NCI-H2196 treated with DMSO at 0.1 percent for 48 hours (cell line): ENCODE data around the gene ACYP2.
A peak's percentile ranks its signal among the peaks of the same experiment; 100 is the strongest.
"Not testable (repeated sequence)": the region's sequence is repeated elsewhere in the genome, so short reads cannot be mapped to it uniquely, and the experiment has no call there.

ENCODE experiments used
- DNase-seq: peaks from one replicate; lab custom pipeline; 2025; ENCODE audit not compliant: unreplicated experiment; lab: John Stamatoyannopoulos, UW

ACYP2 gene

GRCh38 chr2:54313147-54313546, 197.7 kb downstream of the ACYP2 start:
- DNase-seq = no peak

GRCh38 chr2:54317973-54318372, 202.6 kb downstream of the ACYP2 start:
- DNase-seq = no peak

GRCh38 chr2:54318821-54319220, 203.4 kb downstream of the ACYP2 start:
- DNase-seq = no peak

DNA sequence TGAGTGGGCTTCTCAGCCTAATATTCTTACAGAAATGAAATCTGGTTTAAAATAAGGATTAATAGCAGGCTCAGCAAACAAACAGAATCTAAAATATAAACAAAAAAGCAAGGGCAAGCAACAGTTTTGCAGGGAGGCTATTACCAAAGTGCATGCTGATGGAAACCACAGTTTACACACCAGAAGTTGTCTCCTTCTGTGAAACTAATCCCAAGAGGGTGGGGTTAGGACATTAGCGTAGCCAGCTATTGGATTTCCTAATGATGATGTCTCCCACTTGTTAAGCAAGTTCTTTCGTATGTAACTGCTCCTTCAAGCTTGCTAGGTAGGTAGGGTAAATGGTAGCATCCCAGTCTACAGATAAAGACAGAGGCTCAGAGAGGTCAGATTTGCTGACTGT, 205.6 kb downstream of the ACYP2 start:
- DNase-seq = no peak

GRCh38 chr2:54324517-54324916, 209.1 kb downstream of the ACYP2 start:
- not testable (repeated sequence) for DNase-seq

- DNase-seq = no peak
Measured at GRCh38 chr2:54325148-54325547, 209.7 kb downstream of the ACYP2 start.

DNA sequence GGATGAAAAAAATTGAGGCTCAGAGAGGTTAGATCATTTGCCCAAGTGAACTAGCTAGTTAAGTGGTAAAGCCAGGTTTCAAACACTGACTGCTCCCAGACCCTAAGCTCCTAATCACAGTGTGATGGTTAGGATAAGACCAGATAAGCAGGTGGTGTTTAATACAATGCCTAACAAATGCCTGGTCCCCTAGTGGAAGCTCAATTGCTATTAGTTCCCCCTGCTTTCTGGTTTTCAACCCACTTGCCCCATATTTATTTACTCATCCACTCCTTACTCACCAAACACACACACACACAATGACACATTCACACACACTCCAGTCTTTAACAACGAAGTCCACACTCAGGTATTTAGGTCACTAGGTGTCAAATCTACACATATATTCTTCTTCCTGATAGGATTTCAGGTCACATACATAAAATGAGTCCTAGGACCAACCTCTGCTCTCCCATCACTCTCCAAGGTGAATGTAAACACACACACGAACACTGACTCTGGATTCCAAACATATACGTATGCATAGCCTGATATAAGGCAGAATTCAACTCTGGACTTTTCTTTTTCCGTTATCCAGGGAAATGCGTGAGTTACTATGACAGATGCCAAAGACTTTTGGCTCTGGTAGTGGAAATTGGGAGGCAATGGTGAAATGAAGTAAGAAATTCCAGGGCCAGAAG, 214.2 kb downstream of the ACYP2 start:
- no peak for DNase-seq

DNA sequence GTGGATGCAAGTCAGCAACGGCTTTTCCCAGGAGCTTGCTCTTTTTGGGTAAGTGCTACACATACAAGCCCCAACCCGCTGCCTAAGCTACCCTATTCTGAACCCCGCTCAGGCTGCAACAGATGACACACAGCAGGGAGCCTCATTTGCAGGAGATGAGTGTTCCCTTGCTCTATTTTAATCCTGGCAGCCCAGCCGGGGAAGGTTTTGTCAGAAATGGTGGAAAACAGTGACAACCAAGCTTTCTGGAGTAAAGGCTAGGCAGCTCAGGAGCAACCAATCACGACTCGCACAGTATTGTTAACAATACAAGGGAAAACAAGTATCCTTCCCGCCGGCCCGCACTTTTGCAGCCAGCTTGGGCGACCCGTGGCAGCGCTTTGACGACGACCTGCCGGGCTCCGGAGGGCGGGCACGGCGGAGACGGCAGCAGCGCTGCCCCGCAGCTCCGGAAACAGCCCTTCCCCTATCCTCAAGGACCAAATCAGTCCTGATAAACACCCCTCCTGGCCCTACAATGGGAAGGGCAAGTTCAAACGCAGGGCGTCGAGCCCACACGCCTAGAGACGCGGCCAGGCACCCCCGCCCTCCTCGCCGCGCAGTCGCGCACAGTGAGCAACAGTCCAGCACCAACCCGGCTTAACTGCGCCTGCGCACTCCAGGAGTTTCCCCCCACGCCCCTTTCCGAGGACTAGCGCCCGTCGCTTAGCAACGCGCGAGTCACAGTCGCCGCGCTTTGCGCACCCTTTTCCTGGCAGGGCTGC, 214.9 kb downstream of the ACYP2 start:
- DNase-seq = peak; percentile 69

DNA sequence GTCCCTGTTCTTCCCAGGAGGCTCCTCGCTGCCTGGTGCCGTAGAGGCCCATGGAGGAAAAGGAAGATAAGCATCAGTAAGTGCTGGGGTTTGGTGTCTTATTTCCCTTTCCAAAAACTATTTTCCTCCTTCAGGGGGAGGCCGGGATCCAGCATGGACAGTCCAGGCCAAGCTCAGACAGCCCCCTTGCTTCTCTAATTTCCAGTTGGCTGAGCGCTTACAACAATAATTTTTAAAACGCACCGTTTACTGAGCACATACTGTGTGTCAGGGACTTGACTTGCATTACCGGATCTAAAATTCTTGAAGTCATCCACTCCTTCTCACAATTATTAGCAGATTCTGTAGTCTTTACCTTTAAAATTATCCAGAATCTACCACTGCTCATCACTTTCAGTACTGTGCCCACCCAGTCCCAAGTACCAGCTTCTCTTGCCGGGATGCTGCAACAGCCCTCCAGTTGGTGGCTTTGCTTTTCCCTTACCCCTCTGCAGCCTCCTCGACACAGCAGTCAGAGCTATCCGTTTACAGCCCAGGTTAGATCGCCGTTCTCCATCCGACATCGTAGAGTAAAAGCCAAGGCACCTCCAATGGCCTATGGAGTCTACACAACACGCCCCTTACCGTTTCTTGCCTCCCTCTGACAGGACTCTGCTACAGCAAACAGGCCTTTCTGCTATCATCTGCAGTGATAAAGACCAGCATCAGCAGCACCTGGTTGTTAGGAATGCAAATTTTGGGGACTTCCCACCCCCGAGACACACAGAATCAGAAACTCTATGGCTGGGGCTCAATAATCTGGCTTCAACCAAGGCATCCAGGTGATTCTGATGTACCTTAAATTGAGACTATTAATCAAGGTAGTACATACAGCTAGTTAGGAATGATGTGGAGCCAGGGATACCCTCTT, 215.8 kb downstream of the ACYP2 start:
- no peak for DNase-seq

DNA sequence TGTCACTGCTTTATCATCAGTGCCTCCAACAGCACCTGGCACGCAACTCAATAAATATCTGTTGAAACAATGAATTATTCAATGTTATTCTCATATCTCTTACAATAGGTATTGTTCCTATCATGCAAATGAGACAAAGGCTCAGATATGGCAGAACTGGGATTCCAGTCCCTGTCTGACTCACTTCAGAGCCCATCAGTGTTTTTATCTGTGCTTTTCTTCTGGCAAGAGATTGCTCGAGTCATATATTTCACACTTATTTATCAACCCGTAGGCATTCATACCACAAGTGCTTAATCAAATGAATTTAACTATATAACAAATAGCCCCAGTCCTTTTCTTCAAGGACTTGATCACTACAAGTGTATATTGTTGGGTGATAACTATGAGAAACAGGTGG, 217.0 kb downstream of the ACYP2 start:
- no peak for DNase-seq

DNA sequence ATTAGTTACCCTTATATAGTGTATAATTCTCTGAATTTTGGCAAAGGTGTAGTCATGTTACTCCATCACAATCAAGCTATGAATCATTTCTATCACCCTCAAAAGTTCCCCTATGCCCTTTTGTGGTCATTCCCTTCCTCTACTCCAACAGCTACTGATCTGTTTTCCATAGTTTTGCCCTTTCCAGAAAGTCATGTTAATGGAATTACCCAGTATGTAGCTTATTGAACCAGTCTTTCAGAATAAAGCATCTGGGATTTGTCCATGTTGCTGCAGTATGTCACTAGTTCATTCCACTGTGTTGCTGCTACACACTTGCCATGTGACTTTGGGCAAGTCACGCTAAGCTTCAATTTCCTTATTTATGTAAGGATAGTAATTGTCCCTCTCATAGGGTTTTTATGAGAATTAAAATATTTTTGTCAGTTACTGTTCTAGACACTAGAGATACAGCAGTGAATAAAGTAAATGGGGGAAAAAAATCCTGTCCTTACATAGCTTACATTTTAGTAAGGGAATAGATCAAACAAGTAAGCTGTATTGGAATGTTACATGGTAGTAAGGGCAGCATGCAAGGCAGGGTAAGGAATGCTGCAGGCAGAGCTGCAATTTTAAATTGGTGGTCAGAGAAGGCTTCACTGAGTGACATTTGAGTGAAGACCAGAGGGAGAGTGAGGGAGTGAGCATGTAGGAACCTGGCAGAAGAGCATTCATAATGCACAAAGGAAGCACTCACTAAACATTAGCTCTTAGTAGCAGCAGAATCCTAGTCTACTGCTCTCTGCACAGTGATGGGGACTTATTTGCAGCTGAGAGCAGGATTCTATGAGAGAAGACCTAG, 220.9 kb downstream of the ACYP2 start:
- DNase-seq = no peak

- no peak for DNase-seq
Measured at GRCh38 chr2:54336977-54337255, 221.5 kb downstream of the ACYP2 start.

DNA sequence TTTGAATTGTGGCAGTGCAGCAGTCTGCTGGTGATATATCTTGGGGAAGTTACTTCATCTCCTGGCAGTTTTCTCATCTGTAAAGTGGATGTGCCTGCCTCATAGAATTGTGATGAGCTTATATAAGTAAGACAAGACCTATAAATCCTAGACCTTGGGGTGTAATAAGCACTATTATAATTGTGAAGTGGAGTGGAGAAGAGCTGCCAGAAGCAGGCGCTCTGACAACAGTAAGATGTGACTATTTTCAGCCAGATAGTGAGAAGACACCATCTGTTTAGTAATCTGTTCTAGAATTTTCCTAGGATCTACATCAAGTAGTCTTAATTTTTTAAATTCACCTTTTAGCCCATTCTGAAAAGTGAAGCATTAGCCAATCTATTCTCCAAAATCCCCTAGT, 226.2 kb downstream of the ACYP2 start:
- DNase-seq = no peak

DNA sequence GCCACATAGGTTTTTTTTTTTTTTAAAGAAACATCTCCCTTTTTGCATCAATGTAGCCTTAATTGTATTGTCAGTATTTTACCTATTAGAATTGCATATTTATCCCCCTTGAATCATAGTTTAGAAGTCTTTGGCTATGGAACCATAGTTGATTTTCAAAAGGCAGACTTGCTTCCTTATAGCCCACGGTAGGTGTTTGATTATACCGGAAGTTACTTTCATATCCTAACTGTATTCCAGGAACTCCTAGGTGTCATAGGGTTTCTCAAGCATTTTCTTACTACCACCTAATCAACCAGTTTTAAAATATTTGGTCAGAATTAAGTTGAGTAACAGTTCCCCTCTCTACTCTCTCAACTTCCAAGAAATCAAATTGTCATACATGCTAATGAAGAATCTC, 227.2 kb downstream of the ACYP2 start:
- DNase-seq = no peak

DNA sequence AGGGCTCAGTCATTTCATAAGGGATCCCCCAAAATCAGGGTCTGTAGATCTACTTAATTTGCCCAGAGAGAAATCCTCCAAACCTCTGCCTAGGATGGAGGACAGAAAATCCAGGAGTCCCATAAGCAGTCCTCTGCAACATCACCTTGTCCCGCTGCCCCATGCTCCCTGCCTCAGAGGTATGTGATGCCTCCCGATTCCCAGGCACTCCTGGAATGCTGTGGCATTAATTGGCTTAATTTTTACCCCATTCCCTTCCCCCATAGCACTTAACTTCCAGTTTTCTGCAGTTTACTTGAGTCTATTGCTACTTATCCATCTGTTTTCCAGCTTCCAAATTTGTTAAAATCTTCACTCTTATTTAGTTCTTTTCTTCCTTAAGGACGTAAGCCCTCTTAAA, 232.2 kb downstream of the ACYP2 start:
- DNase-seq = no peak

DNA sequence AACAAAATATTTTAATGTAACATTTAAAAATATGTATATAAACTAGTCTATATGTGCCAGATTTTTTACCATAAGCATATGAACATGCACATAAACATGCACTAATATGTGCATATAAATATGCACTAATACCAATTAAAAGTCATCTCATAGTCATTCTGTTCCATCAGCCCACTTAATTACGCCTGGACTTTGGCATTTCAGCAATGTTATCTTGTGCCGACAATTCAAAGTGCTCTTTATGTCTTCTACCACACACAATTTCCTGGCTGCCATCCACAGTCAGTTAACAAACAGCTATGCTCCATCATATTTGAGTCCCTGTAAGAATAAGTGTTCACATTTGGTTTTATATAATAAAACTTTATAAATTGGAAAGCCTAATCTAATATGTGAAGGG, 233.2 kb downstream of the ACYP2 start:
- DNase-seq = no peak

- DNase-seq = no peak
Measured at GRCh38 chr2:54350426-54350825, 235.0 kb downstream of the ACYP2 start.

DNA sequence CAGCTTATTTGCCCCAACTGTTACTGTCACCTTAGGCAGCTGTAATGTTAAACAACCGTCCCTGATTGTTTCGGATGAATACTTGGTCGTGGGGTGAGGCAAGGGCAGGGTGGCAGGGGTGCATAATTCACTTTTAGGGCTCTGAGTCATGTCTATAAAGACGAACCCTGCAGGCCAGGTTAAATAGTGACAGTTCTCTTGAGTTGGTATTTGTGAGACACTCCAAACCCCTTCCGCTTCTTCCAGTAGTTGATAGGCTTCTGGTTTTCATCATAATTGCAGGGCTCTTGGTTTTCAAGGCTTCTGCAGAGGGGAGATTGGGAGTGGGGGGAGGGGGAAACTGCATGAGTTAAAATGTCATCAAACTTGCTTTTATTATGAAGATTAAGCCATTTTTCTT, 237.8 kb downstream of the ACYP2 start:
- no peak for DNase-seq
